Putamen (tissue), 1 donor: Measurements from ENCODE around the gene HDLBP.
A peak's percentile ranks its signal among the peaks of the same experiment; 100 is the strongest.

Experiments used
- DNase-seq: peaks from one replicate; pipeline ENCODE4 v3.0.0-alpha.2; 2016; ENCODE audit warnings: low spot score

HDLBP gene

GRCh38 chr2:241190291-241190981 is 125.0 kb downstream of the HDLBP start:
- no peak for DNase-seq

GRCh38 chr2:241189856-241190201 is 125.6 kb downstream of the HDLBP start:
- no peak for DNase-seq

DNA sequence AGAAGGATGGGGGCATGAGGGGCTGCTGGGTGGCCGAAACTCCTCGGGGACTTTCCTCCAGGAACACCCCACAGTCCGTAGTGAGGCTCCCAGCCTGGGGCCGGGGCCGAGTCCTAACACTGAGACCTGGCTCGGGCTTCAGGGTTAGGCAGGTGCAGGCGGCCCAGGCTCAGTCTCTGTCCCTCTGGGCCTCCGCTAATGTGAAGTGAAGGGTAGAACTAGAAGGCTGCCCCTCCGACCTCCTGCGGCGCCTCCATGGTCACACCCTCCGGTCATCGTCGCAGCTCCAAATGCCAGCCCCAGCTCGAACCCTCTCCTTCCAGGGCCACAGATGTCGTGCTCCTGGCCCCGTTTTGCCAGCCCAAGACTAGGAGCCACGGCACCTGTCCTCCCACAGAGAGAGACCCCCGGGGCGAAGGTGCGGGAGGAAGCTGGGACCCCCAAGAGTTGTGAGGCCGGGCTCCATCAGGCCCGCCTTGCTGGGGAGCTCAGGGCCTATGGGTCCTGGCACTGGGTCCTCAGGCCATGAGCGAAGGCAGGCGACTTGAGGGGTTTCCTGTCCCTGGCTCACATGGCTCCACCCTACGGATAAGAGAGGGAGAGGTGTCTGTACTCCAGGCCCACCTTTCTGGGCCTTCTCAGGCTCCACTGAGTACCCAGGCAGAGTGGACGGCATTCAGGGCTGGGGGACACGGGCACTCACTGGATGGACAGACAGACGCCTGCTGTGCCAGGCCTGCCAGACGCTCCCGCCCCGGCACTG is 126.2 kb downstream of the HDLBP start:
- no peak for DNase-seq

- DNase-seq, result no peak
These were observed 126.9 kb downstream of the HDLBP start, which contains the start of gene ANO7 for GRCh38 chr2:241188361-241189092. ANO7 (plus strand) TSS chr2:241188677; CDS start chr2:241190064, 1,387 bp downstream.

DNA sequence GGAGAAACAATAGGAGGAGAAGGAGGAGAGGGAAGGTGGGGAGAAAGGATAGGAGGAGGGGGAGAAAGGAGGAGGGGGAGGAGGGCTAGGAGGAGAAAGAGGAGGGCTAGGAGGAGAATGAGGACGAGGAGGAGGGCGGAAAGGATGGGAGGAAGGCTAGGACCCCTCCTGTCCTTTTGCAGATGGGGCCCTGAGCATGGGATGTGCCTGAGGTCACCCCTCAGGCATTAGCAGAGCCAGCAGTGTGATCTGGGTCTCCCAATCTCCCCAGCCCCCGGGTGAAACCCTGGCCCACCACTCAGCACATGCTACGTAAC is 127.6 kb downstream of the HDLBP start:
- no peak for DNase-seq

GRCh38 chr2:241187101-241187917 is 128.2 kb downstream of the HDLBP start:
- no peak for DNase-seq

- no peak for DNase-seq
These were observed 129.5 kb downstream of the HDLBP start for GRCh38 chr2:241185961-241186360.

DNA sequence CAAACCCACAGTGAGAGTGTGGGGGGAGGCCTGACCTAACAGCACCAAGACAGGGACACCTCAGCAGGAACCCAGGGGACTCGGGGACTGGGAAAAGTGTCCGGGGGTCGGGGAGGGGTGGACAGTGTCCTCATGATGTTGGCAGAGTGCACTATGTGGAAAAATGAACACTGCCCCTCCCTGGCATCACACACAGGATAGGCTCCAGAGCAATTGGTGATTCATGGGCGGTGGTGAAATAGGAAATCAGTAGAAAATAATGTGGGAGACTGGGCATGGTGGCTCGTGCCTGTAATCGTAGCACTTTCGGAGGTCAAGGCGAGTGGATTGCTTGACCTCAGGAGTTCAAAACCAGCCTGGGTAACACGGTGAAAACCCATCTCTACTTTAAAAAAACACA is 130.6 kb downstream of the HDLBP start:
- no peak for DNase-seq

- DNase-seq, result no peak
These were observed 132.3 kb downstream of the HDLBP start for GRCh38 chr2:241183221-241183620.

GRCh38 chr2:241182531-241183133 is 132.8 kb downstream of the HDLBP start:
- DNase-seq, result no peak

GRCh38 chr2:241182126-241182525 is 133.3 kb downstream of the HDLBP start:
- DNase-seq, result no peak

GRCh38 chr2:241180495-241180894 is 135.0 kb downstream of the HDLBP start:
- DNase-seq, result no peak

GRCh38 chr2:241179899-241180298 is 135.6 kb downstream of the HDLBP start:
- DNase-seq, result peak; percentile 50

DNA sequence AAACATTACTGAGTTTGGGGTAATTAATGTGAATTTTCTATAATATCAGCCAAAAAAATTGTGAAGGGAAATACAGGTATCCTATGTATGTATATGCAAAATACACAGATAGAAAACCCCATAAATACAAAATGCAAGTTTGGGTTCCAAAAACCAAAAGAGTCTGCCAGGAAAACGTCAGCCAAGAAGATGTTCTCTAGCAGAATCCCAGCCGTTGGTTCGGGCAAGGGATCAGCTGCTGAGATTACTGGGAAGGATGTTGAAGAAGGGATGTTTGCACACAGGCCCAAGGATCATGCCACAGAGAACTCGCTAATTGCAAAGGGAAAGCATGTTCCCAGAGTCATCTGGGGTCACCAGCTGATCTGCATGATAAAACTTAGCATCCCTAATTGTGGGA is 136.5 kb downstream of the HDLBP start:
- no peak for DNase-seq

DNA sequence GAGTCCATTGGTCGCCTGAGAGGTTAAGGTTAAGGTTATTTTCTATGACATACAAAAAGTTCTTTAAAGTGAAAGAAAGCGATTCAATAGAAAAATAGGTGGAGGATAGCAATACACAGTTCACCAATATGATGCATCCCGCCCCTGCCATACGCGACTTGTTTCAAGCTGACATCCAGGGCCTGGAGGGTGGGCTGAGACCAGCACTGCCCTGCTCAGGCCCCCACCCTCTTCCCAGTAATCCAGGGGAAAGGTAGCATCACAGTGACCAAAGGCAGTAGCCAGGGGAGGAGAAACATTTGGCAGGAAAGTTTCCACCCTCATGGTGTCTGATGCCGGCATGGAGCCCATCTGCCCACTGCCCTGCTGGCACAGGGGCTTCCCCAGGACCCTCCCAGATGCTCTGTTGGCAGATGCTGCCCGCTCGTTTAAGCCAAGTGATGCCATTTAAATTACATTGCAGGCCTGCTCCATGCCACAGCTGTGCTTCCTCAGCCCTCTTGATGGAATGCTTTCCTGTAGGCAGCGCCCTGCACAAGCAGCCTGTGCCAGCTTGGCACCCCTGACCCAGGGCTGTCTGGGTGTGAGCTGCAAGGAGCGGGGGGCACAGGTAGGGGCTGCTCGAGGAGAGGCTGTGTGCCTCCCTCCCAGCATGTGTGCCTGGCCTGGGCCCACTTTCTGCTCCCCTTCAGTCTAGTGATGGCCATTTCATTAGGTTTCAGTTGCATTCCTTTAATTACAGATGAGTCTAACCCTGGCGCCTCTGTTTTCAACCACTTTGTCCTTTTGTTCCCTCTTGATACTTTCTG is 137.7 kb downstream of the HDLBP start:
- DNase-seq, result no peak
